HEK293 (cell line): ENCODE results near the gene EPB41L5.
A peak's percentile ranks its signal among the peaks of the same experiment; 100 is the strongest.

Experiments
- CTCF ChIA-PET: fragments of 350-600 bp; formaldehyde crosslinking; extraction: SDS; loops from one replicate; lab custom pipeline; 2021; ENCODE audit warnings: antibody characterized with exemption; lab: Yijun Ruan, JAX
- POLR2A ChIA-PET: fragments of 300-600 bp; formaldehyde crosslinking; extraction: SDS; loops from one replicate; lab custom pipeline; 2020; ENCODE audit warnings: antibody characterized with exemption, inconsistent platforms; lab: Yijun Ruan, JAX
- H3K27ac ChIP-seq: fragments of 200-500 bp; sonication (Bioruptor generic); 2 replicates; pipeline ENCODE4 v1.5.1; 2014; ENCODE audit warnings: low read depth, low read length, control low read depth, inconsistent platforms; ENCODE audit errors: extremely low read depth
- H3K36me3 ChIP-seq, 2 experiments: fragments of 200-500 bp in 1 of 2; sonication (Bioruptor generic) in 1 of 2; 1 replicate in 1 of 2; 2 replicates in 1 of 2; pipeline ENCODE4 v1.5.1; 2014 to 2017; ENCODE audit warnings: inconsistent platforms in 2 of 2, low read length in 2 of 2; ENCODE audit not compliant: control insufficient read depth in 2 of 2, insufficient read depth in 1 of 2
- H3K4me1 ChIP-seq: fragments of 200-500 bp; sonication (Bioruptor generic); 2 replicates; pipeline ENCODE4 v1.5.1; 2014; ENCODE audit warnings: mild to moderate bottlenecking, low read length, inconsistent platforms; ENCODE audit not compliant: control insufficient read depth, insufficient read depth
- H3K4me3 ChIP-seq: 2 replicates; pipeline ENCODE4 v1.5.1; 2011; ENCODE audit warnings: low read depth, mild to moderate bottlenecking, control low read depth, low read length, moderate library complexity
- H3K9me3 ChIP-seq: fragments of 200-500 bp; sonication (Bioruptor generic); 2 replicates; pipeline ENCODE4 v1.5.1; 2014; ENCODE audit warnings: low read depth, low read length, inconsistent platforms; ENCODE audit not compliant: control insufficient read depth, insufficient read depth
- BCL11B ChIP-seq: fragments of 450-650 bp; formaldehyde crosslinking; IDR thresholded peaks from 2 replicates; pipeline ENCODE4 v1.5.1; 2016; ENCODE audit warnings: low read depth, missing biosample characterization, missing genetic modification characterization
- GLIS1 ChIP-seq: fragments of 450-650 bp; formaldehyde crosslinking; IDR thresholded peaks from 2 replicates; pipeline ENCODE4 v1.5.1; 2016; ENCODE audit warnings: missing biosample characterization, missing genetic modification characterization
- KLF1 ChIP-seq: fragments of 450-650 bp; formaldehyde crosslinking; IDR thresholded peaks from 2 replicates; pipeline ENCODE4 v1.5.1; 2016; ENCODE audit warnings: missing biosample characterization, missing genetic modification characterization
- TRIM28 ChIP-seq: IDR thresholded peaks from 2 replicates; pipeline ENCODE4 v1.6.1; 2011; ENCODE audit warnings: low read length, control low read depth, borderline replicate concordance
- YY2 ChIP-seq: fragments of 450-650 bp; formaldehyde crosslinking; IDR thresholded peaks from 2 replicates; pipeline ENCODE4 v1.5.1; 2016; ENCODE audit warnings: missing biosample characterization, missing genetic modification characterization
- ZBTB1 ChIP-seq: fragments of 450-650 bp; formaldehyde crosslinking; IDR thresholded peaks from 2 replicates; pipeline ENCODE4 v1.5.1; 2016; ENCODE audit warnings: missing biosample characterization, missing genetic modification characterization
- ZBTB7A ChIP-seq: fragments of 450-650 bp; formaldehyde crosslinking; IDR thresholded peaks from 2 replicates; pipeline ENCODE4 v1.5.1; 2016; ENCODE audit warnings: low read depth, missing biosample characterization, missing genetic modification characterization
- ZEB2 ChIP-seq: fragments of 450-650 bp; formaldehyde crosslinking; IDR thresholded peaks from 2 replicates; pipeline ENCODE4 v1.5.1; 2016; ENCODE audit warnings: missing biosample characterization, missing genetic modification characterization
- ZFP69B ChIP-seq: fragments of 450-650 bp; formaldehyde crosslinking; IDR thresholded peaks from 2 replicates; pipeline ENCODE4 v1.5.1; 2016; ENCODE audit warnings: missing biosample characterization, missing genetic modification characterization
- ZNF121 ChIP-seq: fragments of 450-650 bp; formaldehyde crosslinking; IDR thresholded peaks from 2 replicates; pipeline ENCODE4 v1.5.1; 2016; ENCODE audit warnings: missing biosample characterization, missing genetic modification characterization
- ZNF302 ChIP-seq: fragments of 450-650 bp; formaldehyde crosslinking; IDR thresholded peaks from 2 replicates; pipeline ENCODE4 v1.5.1; 2016; ENCODE audit warnings: missing biosample characterization, missing genetic modification characterization, low read depth
- ZNF362 ChIP-seq: fragments of 450-650 bp; formaldehyde crosslinking; IDR thresholded peaks from 2 replicates; pipeline ENCODE4 v1.5.1; 2016; ENCODE audit warnings: missing biosample characterization, missing genetic modification characterization
- ZNF501 ChIP-seq: fragments of 450-650 bp; formaldehyde crosslinking; IDR thresholded peaks from 2 replicates; pipeline ENCODE4 v1.5.1; 2016; ENCODE audit warnings: missing biosample characterization, missing genetic modification characterization
- ZNF518A ChIP-seq: fragments of 450-650 bp; formaldehyde crosslinking; conservative IDR thresholded peaks from 2 replicates; pipeline ENCODE4 v1.5.1; 2016; ENCODE audit warnings: low read depth, missing biosample characterization, missing genetic modification characterization
- ZNF629 ChIP-seq: fragments of 450-650 bp; formaldehyde crosslinking; IDR thresholded peaks from 2 replicates; pipeline ENCODE4 v1.5.1; 2017; ENCODE audit warnings: missing biosample characterization, missing genetic modification characterization
- ZNF664 ChIP-seq: fragments of 450-650 bp; formaldehyde crosslinking; IDR thresholded peaks from 2 replicates; pipeline ENCODE4 v1.5.1; 2016; ENCODE audit warnings: missing biosample characterization, missing genetic modification characterization
- ZNF707 ChIP-seq: fragments of 450-650 bp; formaldehyde crosslinking; IDR thresholded peaks from 2 replicates; pipeline ENCODE4 v1.5.1; 2016; ENCODE audit warnings: missing biosample characterization, missing genetic modification characterization
- ZNF768 ChIP-seq: fragments of 450-650 bp; formaldehyde crosslinking; IDR thresholded peaks from 2 replicates; pipeline ENCODE4 v1.5.1; 2018; ENCODE audit warnings: missing biosample characterization, mild to moderate bottlenecking, missing genetic modification characterization
- ZSCAN23 ChIP-seq: fragments of 450-650 bp; formaldehyde crosslinking; IDR thresholded peaks from 2 replicates; pipeline ENCODE4 v1.5.1; 2016; ENCODE audit warnings: missing biosample characterization, missing genetic modification characterization
- TF ChIP-seq, protein P1 (sequence below): fragments of 450-650 bp; formaldehyde crosslinking; IDR thresholded peaks from 2 replicates; pipeline ENCODE4 v1.5.1; 2016; ENCODE audit warnings: missing biosample characterization, missing genetic modification characterization
- TF ChIP-seq, protein P2 (sequence below): fragments of 450-650 bp; formaldehyde crosslinking; IDR thresholded peaks from 2 replicates; pipeline ENCODE4 v1.5.1; 2017; ENCODE audit warnings: missing biosample characterization, mild to moderate bottlenecking, missing genetic modification characterization, moderate library complexity

EPB41L5 gene

DNA sequence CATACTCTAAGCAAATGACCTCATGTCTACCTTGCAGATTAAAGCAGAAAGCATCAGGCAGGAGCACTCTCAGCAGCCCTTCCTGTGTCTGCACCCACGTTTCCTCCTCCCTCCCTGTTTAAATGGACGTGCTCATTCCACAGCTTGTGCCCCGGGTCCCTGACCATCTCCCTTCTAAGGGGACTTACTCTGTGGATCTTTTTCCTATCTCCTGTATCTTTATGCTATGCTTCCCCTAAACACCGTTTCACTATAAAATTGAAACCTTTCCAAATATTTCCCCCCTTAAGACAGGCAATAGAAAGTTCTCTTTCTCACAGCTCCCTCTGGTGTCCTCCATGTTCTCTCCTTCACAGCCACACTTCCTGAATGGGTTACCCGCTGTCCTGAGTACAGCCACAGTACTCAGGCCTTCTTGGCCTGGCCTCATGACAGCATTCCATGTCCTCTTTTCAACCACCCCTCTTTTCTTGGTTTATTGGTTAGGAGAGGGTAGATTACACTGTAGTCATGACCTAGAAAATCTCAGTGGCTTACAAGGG lies 169.2 kb downstream of the EPB41L5 start:
- no peaks in the 10 kb centered on the region for H3K4me1 ChIP-seq
- ChIA-PET POLR2A (no interaction called here), CTCF (interaction anchor here (0.6 kb wide), 1 partner anchor 256 kb away, joined by 4 read pairs; no protein-coding TSS in a partner anchor)
- TF ChIP-seq ZFP69B (tag by site-specific recombination) (0 out of 2 replicates have a peak, but pooled peaks have one; percentile 48), ZBTB1 (tag by site-specific recombination) (no peak)
- TF ChIP-seq, protein P1, sequence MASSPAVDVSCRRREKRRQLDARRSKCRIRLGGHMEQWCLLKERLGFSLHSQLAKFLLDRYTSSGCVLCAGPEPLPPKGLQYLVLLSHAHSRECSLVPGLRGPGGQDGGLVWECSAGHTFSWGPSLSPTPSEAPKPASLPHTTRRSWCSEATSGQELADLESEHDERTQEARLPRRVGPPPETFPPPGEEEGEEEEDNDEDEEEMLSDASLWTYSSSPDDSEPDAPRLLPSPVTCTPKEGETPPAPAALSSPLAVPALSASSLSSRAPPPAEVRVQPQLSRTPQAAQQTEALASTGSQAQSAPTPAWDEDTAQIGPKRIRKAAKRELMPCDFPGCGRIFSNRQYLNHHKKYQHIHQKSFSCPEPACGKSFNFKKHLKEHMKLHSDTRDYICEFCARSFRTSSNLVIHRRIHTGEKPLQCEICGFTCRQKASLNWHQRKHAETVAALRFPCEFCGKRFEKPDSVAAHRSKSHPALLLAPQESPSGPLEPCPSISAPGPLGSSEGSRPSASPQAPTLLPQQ, result peak; percentile 82; the same call in 1 of the 2 replicates
- TF ChIP-seq, all 188 proteins: peak for 2
- Histone ChIP-seq H3K27ac (no peak overlapping the region), H3K9me3 (no peaks in the 10 kb centered on the region), H3K4me3 (no peak overlapping the region), H3K36me3 (peaks cover 0 to 7% of the 10 kb centered on the region in 2 experiments; a peak in 1 of 3 replicates)

- TF ChIP-seq ZNF768 (tag by site-specific recombination), result no peak
- TF ChIP-seq GLIS1 (tag by site-specific recombination), result no peak
- TF ChIP-seq BCL11B (tag by site-specific recombination), result no peak
- no peak for TF ChIP-seq ZEB2
- no peak for TF ChIP-seq ZBTB7A
- TF ChIP-seq TRIM28, result no peak
- no peak for TF ChIP-seq YY2
- TF ChIP-seq ZNF302 (tag by site-specific recombination), result no peak
- no peak for TF ChIP-seq ZNF121 (tag by site-specific recombination)
- TF ChIP-seq ZSCAN23 (tag by site-specific recombination), result no peak
- TF ChIP-seq, protein P2, sequence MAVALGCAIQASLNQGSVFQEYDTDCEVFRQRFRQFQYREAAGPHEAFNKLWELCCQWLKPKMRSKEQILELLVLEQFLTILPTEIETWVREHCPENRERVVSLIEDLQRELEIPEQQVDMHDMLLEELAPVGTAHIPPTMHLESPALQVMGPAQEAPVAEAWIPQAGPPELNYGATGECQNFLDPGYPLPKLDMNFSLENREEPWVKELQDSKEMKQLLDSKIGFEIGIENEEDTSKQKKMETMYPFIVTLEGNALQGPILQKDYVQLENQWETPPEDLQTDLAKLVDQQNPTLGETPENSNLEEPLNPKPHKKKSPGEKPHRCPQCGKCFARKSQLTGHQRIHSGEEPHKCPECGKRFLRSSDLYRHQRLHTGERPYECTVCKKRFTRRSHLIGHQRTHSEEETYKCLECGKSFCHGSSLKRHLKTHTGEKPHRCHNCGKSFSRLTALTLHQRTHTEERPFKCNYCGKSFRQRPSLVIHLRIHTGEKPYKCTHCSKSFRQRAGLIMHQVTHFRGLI (tag by site-specific recombination), result no peak
- no peak for TF ChIP-seq ZNF518A (tag by site-specific recombination)
- no peak for TF ChIP-seq ZNF664 (tag by site-specific recombination)
- TF ChIP-seq ZNF501, result no peak
- TF ChIP-seq ZNF629 (tag by site-specific recombination), result no peak
- TF ChIP-seq ZNF707 (tag by site-specific recombination), result no peak
- no peak for TF ChIP-seq KLF1 (tag by site-specific recombination)
- TF ChIP-seq ZNF362 (tag by site-specific recombination), result no peak
- Histone ChIP-seq H3K9me3 (no peaks in the 10 kb centered on the region), H3K36me3 (no peaks in the 10 kb centered on the region), H3K4me1 (no peaks in the 10 kb centered on the region), H3K4me3 (no peak overlapping the region), H3K27ac (no peak overlapping the region)
- ChIA-PET POLR2A (no interaction called here), CTCF (interaction anchor here (0.7 kb wide), 1 partner anchor 16 kb away, joined by 3 read pairs; no protein-coding TSS in a partner anchor)
Observed at GRCh38 chr2:120189189-120189588, 176.3 kb downstream of the EPB41L5 start.
